Measurements from ENCODE around the gene LSM4.

Gene LSM4

GRCh38 chr19:18306888-18307260 is 16.0 kb downstream of the LSM4 start:
- no peak for TF ChIP-seq CTCF (IDR thresholded peaks at IDR 0.05)

- TF ChIP-seq CTCF (IDR thresholded peaks at IDR 0.05) = no peak
These were observed 16.5 kb downstream of the LSM4 start for GRCh38 chr19:18306209-18306887.

- TF ChIP-seq CTCF (IDR thresholded peaks at IDR 0.05) = no peak
These were observed 18.2 kb downstream of the LSM4 start for GRCh38 chr19:18304458-18305310.

- TF ChIP-seq CTCF (IDR thresholded peaks at IDR 0.05) = no peak
These were observed 18.7 kb downstream of the LSM4 start for GRCh38 chr19:18304208-18304457.

GRCh38 chr19:18301718-18302111 is 21.2 kb downstream of the LSM4 start:
- no peak for TF ChIP-seq CTCF (IDR thresholded peaks at IDR 0.05)

GRCh38 chr19:18300930-18301717 is 21.8 kb downstream of the LSM4 start:
- no peak for TF ChIP-seq CTCF (IDR thresholded peaks at IDR 0.05)

- TF ChIP-seq CTCF (IDR thresholded peaks at IDR 0.05) = no peak
These were observed 23.2 kb downstream of the LSM4 start for GRCh38 chr19:18299654-18300053.
